Stimulated activated CD8-positive, alpha-beta memory T cell treated with anti-CD3 and anti-CD28 coated beads, Interleukin-15, amount 100 ng/mL, for 1 hour (primary cell): ENCODE results near the gene SMCO3.

Experiments
- DNase-seq: peaks from one replicate; pipeline ENCODE4 v3.0.0-alpha.2; 2020; ENCODE audit warnings: low read depth

The SMCO3 gene

DNA sequence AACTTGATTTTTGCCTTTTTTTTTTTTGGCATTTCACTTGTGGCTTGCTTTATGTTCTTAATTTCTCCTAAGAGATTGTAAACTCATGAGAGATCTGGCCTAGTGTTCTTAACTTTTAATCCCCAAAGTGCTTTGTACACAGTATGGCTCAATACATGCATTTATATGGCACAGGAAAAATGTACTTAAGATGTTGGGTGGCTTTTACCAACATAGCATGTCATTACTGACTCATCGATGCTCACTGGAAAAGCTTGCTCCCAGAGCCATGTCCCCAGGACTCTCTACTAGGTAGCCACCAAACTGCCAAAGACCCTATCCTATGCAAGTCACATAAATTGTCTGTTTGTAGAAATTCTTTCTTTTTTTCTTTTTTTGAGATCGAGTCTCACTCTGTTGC is 13.1 kb upstream of the SMCO3 start:
- DNase-seq: no peak

DNA sequence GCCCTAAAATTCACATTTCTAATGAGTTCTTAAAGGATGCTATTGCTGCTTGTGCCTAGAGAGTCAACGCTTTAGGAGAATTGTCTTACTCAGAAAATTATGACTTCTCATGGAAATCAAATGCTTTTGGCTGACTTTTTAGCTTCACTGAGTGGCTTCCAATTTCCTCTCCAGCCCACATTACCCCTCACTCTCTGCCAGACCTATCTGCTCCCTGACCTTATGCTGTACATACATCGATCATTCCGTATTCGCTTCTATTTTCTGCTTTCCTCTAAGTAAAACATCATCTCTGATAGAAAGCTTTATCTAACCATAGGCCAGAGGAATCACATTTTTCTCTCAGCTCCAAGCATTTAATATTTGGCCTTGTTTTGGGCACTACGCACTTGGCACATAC is 12.5 kb upstream of the SMCO3 start:
- DNase-seq: no peak

DNA sequence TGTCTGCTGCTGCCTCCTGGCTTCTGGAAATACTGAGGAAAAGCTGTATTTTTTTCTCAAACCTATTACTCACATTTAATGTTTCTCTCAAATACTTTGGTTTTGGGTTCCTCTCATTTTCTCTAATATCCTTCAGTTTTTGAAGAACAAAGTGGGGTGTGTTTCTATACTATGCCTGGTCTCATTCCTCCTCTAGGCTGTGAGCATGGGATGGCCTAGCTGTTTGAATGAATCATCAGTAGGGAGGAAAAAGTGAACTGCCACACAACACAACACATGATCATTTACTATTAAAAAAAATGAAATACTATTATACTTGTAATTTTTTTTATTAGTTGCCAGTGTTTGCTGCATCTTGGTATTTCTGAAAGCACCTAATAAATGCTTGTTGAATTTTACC is 11.3 kb upstream of the SMCO3 start:
- no peak for DNase-seq

DNA sequence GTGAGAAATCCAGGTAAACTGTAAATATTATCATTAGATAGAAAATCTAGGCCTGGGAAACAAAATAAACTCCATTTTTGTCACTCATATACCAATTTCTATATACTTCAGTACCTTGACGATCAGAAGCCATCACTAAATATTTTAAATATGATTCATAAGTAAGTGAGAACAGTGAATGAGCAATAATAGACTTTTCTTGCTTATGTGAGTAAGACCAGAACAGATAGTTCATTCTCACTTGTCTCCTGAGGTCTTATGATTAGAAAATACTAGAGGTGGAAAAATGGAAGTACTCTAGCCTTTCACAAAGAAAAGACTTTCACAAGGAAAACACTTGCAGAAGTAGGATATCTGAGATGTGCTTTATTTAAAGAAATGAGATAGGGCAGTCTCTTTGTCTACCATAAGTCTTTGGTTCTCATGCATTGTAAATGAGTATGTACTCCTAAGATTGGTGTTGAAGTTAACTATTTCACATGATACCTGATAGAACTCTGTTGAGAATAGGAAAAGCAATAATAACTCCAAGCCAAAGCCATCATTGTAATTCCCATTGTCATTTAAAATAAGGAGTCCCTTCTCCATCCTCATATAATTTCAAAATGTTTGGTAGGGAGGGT is 10.1 kb upstream of the SMCO3 start:
- no peak for DNase-seq

DNA sequence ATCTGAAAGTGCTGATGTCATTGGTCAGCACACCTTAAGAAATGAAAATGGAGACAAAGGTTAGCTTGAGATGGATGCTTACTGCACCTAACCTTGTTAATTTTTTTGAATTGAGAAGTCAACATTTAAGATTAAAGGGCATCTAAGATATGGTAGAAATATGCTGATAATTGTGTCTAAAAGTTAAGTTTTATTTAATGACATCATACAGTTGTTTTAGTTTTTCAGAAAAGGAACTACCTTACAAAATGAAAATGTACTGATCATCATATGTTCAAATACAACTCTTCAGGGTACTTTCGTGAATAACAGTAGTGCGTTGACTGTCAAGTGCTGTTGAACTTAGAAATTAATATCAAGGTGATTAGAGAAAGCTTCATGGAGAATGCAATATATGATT is 2.5 kb downstream of the SMCO3 start:
- DNase-seq: no peak

DNA sequence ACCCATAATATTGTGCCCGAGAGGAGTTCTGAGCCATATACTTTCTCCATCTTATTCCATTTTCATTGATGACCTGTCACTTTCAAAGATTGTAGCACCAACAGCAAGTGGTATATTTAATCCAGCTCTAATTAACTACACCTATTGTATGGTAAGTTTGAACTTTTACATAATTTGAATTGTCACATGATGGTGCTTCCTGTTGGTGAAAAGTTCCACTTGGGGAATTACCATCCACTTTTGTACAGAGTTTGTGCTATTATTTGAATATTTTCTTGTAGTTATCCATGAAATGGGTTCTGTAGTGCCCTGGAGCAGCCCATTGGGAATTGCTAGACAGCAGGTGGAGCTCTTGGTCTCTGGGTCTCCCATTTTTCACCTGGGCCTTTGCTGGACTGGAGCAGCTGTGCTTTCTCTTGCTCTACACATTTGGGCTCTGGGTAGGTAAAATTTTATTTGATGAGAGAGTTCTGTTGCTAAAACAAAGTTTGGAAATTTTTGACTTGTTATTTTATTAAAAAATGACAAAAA is 3.0 kb downstream of the SMCO3 start:
- no peak for DNase-seq

DNA sequence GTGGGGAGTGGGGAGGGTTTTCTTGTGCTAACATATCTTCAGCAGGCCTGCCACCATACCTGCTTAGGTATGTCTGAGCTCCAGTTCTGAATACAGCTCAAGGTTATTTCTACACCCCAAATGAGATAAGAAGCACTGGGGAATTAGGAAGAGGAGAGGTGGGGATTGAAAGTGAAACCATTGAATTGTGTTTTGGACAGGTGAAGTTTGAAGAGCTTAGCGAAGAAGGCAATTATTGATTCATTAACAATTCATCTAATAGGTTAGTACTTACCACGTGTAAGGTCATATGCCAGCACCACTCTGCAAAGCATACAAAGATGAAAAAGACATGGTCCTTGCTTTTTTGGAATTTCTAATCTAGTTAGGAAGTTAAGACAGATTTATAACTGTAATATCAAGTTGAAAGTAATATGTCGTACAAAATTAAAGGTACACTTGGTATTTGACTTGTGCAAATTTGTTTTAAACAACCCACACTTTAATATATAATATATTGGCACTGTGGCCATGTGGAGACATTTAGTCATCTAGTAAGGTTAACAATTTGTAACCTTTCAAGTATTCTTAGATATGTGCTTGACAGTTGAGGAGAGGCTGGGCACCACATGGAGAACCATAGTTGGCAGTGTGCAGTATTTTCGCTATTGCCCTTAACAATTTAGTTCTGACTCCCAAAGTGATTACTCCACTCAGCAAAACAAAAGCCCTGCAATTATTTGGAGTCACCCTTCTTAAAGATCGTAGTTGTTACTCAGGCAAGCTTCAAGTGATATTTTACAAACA is 3.6 kb downstream of the SMCO3 start:
- no peak for DNase-seq

DNA sequence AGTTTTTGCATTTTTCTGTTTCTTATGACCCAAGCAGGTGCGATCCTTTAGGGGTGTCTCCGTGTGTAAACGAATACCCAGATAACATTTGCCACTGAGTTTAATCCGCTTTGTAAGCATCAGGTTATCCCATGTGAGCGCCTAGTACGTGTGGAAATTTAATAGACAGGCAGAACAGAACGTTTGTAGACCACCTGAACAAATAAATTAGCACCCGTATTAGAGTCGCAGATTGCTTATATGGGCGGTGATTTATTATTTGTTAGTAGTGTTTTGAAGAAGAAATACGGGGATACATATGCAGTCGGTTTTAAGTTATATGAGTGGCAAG is 10.2 kb downstream of the SMCO3 start:
- no peak for DNase-seq

DNA sequence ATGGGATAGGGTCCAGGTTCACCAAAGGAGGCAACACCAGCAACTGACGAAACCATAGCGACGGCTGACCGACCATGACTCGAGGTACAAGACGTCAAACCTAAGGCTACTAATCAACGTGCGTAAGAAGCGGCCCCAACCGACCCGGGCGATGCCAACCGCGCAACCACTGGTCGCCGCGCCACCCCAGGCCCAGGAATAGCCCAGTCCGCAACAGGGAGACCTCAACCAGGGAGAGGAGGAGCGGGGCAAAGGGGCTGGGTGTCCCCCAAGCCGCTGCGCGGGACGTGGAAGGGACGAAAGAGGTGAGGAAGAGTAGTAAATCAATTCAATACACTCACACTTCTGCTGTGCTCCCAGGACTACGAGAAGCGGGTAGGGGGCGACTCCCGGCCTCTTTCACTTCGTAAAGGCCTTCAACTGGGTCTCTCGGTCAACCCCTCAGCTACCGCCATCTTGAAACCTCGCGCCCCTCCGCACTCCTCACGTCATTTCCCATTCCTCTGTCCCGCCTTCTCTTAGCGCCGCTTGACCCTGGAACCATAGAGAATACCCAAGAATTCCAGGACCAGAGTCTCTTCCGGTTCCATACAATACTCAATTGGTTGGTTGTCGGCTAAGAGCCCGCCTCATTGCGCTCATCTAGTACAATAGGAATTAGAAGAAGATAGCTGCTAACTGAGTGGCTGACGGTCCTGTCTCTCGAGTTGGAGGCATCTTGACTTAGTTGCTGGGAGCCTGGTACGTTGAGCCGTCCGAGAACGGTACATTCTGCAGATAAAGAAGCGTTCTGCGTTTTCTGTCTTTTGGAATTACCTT is 10.8 kb downstream of the SMCO3 start, which contains the start of the genes C12orf60 and WBP11:
C12orf60 (plus strand) TSS at position 660 of the 819 bp plus-strand sequence. CDS start 19,266 bp downstream, outside the sequence.
WBP11 (minus strand) TSS at position 468 of the 819 bp plus-strand sequence. CDS start 2,095 bp downstream, outside the sequence.
- peak; percentile 68 for DNase-seq

DNA sequence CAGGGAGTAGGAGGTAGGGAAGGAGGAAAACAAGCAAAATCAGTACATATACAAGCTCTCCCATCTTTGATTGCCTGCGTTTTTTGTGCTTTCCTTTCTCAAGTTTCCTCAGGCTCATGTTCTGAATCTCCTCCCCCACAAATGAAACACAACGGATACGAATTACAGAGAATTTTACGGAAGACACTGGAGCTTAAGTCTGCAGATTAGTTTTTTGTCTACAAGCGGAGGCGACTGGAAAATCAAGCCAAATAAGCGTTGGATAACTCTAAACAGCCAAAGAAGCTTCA is 11.3 kb downstream of the SMCO3 start:
- no peak for DNase-seq

DNA sequence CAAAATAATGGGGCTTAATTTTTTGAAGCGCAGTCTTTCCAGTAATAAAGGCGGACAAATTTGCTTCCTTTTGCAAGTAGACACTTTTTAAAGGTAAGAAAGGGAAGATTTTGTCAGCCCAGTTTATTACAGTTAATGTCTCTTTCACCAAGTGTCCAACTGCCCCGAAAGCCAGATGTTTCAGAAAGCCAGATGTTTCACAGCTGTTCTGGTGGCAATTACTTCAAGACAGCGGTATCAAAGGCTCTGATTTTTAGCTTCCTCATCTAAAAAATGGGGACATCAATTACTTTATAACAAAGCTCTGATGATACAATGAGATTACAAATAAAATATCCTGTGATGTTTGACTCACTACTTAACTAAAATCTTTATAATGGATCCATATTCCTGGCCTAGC is 11.7 kb downstream of the SMCO3 start:
- no peak for DNase-seq

DNA sequence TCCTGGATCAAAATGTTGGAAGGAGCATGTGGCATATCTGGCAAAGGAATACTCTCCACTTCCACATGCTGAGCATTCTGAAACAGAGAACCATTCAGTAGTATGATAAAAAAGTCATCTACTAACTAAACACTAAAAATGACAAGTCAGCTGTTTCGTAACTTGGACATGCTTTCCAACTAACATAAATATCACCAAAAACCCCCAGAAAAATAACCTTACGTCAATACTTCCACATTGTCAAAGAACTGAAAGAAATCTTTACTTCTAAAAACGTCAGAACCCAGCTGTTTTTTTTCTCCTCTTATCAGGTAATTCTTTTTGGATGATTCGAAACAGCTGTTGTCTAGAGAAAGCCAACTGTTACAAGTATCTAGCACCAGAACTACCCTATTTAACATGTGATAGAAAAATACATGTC is 18.9 kb downstream of the SMCO3 start:
- no peak for DNase-seq

DNA sequence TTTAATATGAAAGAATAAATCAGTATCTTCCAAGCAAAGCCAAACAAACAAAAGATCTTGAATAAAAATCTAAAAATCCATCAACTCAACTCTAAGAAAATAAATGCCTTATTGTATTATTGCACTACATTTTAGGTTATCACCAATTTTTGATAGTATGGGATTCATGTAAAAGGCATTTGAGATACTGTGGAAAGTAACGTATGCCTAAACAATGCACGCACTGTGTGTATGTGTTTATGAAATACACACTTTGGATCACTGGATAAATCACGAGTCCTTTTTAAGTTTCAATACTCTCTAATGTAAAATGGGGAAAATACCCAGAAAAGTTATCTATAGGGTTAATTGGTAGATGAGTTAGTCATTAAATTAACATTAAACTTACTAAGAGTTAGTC is 28.4 kb downstream of the SMCO3 start:
- DNase-seq: no peak

DNA sequence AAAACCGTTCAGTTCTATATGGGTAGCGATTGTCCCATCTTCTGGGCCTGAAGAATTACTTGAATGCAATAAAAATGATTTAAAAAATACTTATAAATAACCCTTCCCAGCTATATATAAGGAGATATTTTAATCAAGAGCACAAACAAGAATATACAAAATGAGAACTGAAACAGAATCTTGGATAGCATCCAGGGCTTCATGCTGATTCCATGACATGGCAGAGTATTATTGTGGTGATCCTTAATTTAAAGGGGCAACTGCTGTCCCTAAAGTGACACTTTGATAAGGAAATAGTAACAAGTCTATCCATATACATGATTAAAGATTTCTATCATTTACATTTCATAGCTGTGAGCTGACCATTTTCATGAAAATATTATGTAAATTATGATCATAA is 29.5 kb downstream of the SMCO3 start:
- no peak for DNase-seq

DNA sequence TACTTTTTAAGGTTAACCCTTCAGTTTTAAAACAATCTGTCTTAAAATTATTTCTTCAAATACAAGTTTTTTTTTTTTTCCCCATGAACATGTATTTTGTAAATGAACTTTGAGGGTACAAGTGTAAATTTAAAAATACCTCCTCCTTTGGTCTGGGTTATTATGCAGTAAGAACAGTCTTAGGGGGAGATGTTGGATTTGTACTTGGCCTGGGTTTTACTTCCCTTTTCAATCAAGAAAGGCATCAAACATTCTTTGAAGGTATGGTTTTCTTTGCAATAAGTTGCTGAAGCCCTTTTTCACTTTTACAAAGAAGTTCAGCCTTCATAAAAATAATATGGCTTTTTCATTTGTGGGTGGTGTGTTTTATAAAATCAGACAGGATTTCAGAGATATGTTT is 31.2 kb downstream of the SMCO3 start:
- DNase-seq: no peak

DNA sequence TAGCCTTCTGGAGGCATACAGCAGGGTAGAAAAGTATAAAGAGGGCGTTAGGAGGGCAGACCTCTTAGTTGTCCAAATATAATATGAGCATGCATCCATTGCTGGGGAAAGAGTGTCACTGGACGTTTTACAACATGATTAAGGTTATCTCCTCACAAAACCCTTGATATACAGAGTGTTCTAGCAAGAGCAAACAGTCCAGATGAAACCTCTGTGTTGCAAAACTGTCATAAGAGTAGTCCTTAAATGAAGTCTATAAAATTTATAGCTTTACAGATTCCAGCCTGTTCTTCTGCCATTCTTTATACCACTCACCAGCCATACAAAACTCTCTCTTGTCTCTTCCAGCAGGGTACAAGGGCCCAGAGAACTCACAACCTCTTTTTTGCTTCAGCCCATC is 32.4 kb downstream of the SMCO3 start:
- DNase-seq: no peak

DNA sequence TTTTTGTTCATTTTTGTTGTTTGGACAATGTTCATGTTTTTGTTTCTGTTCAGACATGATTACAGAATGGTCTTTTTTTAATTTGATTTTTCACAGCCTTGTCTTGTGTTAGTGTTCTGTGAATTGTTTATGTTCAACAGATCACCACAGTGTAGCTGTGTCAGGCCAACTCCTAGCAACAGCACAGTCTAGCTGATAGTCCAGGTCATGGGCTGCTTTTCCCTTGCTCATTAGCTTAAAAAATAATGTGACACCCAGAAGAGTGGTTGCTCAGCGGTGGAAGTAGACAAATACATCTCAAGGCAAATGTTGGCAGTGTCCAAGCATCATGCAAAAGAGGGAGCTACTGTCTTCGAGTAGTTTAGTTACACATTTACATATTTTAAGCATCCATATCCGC is 33.1 kb downstream of the SMCO3 start:
- DNase-seq: no peak

DNA sequence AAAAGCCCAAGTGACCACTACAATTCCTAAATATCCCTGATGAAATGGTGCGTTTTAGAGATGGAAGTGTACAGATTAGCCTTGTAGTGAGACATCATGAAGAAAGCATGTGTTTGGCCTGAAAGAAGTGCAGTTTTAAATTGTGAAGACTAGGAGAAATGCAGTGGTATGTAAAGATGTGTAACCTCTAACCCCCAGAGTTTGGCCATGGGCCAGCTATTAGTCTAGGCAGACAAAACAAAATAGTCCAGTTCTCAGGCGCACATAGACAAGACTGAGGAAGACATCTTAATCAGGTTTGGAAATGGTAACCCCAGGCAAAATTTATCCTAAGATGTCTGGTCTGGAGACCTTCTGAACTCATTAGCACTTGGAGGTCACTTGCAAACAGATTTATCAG is 34.1 kb downstream of the SMCO3 start:
- no peak for DNase-seq

DNA sequence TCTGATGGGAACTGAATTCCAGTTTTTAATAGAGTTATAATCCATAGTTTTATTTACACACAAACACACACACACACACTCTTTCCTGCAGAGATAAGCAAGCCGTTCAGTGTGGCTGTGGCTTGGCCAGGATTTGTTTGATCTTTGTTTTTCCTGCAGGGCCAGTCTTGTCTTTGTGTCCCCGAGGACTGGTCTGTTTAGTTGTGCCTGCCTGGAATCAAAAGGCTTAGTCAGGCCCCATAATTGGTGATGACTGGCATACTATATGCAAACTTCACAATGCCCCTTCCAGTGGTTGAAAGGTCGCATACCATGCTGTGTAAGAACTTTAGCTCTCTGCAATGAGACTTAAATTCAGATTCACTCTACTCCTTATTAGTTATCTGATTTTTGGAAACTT is 36.7 kb downstream of the SMCO3 start:
- DNase-seq: no peak

DNA sequence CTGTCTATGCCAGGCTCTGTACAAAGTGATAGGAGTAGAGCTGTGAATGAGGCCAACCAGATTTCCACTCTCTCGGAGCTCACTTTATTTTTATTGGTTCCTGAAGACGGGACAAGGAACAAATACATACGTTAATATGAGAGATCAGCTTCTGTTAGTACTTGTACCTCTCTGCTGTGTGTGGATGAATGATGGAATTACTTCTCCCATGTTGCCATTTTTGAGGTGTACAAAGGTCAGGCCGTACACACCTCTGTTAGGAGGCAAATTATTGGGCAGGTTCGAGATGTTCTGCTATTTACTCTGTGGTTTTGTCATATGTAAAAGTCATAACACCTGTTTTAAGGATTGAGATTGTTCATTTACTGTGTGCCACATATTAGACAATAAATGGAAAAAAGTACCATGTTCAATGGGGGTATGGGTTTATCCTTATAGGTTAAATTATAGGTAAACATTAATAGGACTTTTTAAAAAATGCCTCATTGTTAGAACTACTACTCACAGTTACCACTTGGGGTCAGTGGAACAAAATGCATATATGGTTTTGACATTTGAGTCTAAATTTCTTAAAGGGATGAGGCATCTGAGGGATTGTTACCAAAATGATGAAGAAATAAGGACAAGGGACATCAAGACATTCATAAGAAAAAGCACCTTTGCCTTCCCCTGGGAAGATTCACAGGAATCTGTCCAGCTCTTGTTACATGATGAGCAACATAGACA is 37.6 kb downstream of the SMCO3 start:
- DNase-seq: no peak

DNA sequence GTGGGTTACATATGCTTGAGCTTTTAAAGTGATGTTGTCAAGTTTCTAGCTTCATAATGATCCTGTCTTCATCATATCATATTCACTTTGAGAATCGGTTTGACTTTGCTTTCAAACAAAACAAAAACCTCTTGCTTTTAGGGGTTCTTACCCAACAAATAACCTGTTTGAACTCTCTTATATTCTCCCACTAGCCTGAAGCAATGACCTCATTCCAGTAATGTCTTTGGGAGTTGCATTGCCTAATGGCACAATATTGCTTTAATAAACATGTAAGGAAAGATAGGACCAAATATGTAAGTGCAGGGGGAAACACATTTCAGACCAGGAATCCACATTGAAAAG is 38.4 kb downstream of the SMCO3 start:
- DNase-seq: no peak

DNA sequence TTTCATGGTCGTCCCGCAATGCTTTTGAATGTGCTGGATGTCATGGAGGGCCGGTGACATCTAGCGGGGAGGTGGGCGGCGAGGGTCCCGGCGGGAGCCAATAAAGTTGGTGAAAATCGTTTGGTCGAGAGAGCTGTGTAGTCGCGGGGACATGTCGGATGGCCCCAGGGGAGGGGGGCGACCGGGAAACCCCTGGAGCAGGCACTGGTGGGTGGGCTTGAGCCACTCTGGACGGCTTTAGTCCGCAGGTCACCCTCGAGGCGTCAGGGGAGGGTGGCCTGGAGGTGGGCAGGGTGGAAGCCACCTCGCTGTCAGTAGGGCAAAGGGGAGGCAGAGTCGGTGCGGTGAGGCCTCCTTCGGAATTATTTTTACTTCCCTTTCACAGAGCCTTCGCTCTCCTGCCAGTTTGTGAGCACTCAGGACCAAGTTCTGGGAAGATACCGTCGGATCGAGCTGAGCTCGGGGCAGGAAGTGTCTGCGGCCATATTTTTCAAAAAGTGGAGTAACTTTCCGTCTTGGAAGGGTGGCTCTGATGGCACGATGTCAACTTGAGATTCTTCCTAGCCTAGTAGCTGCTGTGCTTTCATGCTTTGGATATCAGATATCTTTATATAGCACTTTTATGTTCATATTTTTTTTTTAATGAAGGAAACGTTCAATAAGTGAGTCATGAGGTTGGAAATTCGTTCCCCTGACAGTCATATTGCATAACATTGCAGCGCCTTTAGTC is 38.9 kb downstream of the SMCO3 start:
- no peak for DNase-seq
